ENCODE measurements around the gene ENDOD1. TPM values are rescaled to one million over a fixed set of nuclear protein-coding genes. Genes with fewer than 3 reads are reported as not detected.

Gene ENDOD1
- total RNA-seq, 2 donors from 2014 or later, result 49.6 to 79.8 TPM

GRCh38 chr11:95076416-95076815 lies 13.2 kb upstream of the ENDOD1 start:
- WGBS, result 0% methylated on average over 1 of the region's 1 CpG
- peak; percentile 54 for DNase-seq (ENCODE audit: low spot score)
- peak overlapping the region; percentile 42 to 70 for H3K27ac ChIP-seq

GRCh38 chr11:95076981-95077380 lies 12.7 kb upstream of the ENDOD1 start:
- intact Hi-C loops (cut with DNase I), result loop anchor here (10.0 kb wide), 1 partner anchor 688 kb away; no protein-coding TSS in a partner anchor
- TF ChIP-seq POLR2AphosphoS5 (IDR thresholded peaks at IDR 0.05) (no peak), CTCF (IDR thresholded peaks at IDR 0.05) (no peak), POLR2A (IDR thresholded peaks at IDR 0.05) (no peak)

More at GRCh38 chr11:95076416-95076815, 13.2 kb upstream of the ENDOD1 start:
- intact Hi-C loops (cut with DNase I), result loop anchor here (10.0 kb wide), 1 partner anchor 688 kb away; no protein-coding TSS in a partner anchor
- H3K9me3 ChIP-seq, result no peaks in the 10 kb centered on the region
- H3K4me1 ChIP-seq (replicated peaks), result peaks cover 12% of the 10 kb centered on the region
- no peaks in the 10 kb centered on the region for H3K27me3 ChIP-seq (replicated peaks; ENCODE audit: insufficient read depth)
- TF ChIP-seq CTCF (IDR thresholded peaks at IDR 0.05), result no peak
- peak; percentile 91 for TF ChIP-seq POLR2AphosphoS5 (IDR thresholded peaks at IDR 0.05)
- no peak overlapping the region for H3K4me3 ChIP-seq
- H3K36me3 ChIP-seq, result no peaks in the 10 kb centered on the region

GRCh38 chr11:95078526-95078925 lies 11.1 kb upstream of the ENDOD1 start:
- Histone ChIP-seq H3K4me3 (no peak overlapping the region), H3K9me3 (no peaks in the 10 kb centered on the region), H3K27me3 (replicated peaks; ENCODE audit: insufficient read depth) (no peaks in the 10 kb centered on the region), H3K36me3 (no peaks in the 10 kb centered on the region), H3K27ac (no peak overlapping the region), H3K4me1 (replicated peaks) (peaks cover 12% of the 10 kb centered on the region)
- DNase-seq (ENCODE audit: low spot score), result no peak
- TF ChIP-seq POLR2A (IDR thresholded peaks at IDR 0.05) (no peak), CTCF (IDR thresholded peaks at IDR 0.05) (no peak), POLR2AphosphoS5 (IDR thresholded peaks at IDR 0.05) (no peak)
- 91% methylated on average over 1 of the region's 1 CpG for WGBS
- intact Hi-C loops (cut with DNase I), result loop anchor here (10.0 kb wide), 1 partner anchor 686 kb away; no protein-coding TSS in a partner anchor

More at GRCh38 chr11:95076981-95077380, 12.7 kb upstream of the ENDOD1 start:
- Histone ChIP-seq H3K4me1 (replicated peaks) (peaks cover 12% of the 10 kb centered on the region), H3K27me3 (replicated peaks; ENCODE audit: insufficient read depth) (no peaks in the 10 kb centered on the region), H3K9me3 (no peaks in the 10 kb centered on the region), H3K36me3 (no peaks in the 10 kb centered on the region), H3K27ac (peak overlapping the region in 1 of 2 donors; percentile 70), H3K4me3 (no peak overlapping the region)
- DNase-seq (ENCODE audit: low spot score), result no peak

- H3K27me3 ChIP-seq (replicated peaks; ENCODE audit: insufficient read depth), result no peaks in the 10 kb centered on the region
- 55% methylated on average over 5 of the region's 5 CpGs for WGBS
- H3K27ac ChIP-seq, result peak overlapping the region; percentile 29 to 33
These were observed 8.6 kb upstream of the ENDOD1 start for GRCh38 chr11:95081010-95081409.

More at GRCh38 chr11:95081010-95081409, 8.6 kb upstream of the ENDOD1 start:
- no peak overlapping the region for H3K4me3 ChIP-seq
- no peaks in the 10 kb centered on the region for H3K9me3 ChIP-seq
- TF ChIP-seq CTCF (IDR thresholded peaks at IDR 0.05) (no peak), POLR2A (IDR thresholded peaks at IDR 0.05) (no peak), POLR2AphosphoS5 (IDR thresholded peaks at IDR 0.05) (no peak)
- no peak for DNase-seq (ENCODE audit: low spot score)
- intact Hi-C loops (cut with DNase I), result no loop called here
- peaks cover 7% of the 10 kb centered on the region for H3K4me1 ChIP-seq (replicated peaks)
- no peaks in the 10 kb centered on the region for H3K36me3 ChIP-seq

Data from prostate gland (tissue), 2 donors.